ENCODE measurements around the gene ADSL.

- TF ChIP-seq POLR2A (IDR thresholded peaks at IDR 0.05) (no peak), POLR2AphosphoS5 (IDR thresholded peaks at IDR 0.05) (no peak), EP300 (IDR thresholded peaks at IDR 0.05) (no peak)
- TF ChIP-seq, protein P1, sequence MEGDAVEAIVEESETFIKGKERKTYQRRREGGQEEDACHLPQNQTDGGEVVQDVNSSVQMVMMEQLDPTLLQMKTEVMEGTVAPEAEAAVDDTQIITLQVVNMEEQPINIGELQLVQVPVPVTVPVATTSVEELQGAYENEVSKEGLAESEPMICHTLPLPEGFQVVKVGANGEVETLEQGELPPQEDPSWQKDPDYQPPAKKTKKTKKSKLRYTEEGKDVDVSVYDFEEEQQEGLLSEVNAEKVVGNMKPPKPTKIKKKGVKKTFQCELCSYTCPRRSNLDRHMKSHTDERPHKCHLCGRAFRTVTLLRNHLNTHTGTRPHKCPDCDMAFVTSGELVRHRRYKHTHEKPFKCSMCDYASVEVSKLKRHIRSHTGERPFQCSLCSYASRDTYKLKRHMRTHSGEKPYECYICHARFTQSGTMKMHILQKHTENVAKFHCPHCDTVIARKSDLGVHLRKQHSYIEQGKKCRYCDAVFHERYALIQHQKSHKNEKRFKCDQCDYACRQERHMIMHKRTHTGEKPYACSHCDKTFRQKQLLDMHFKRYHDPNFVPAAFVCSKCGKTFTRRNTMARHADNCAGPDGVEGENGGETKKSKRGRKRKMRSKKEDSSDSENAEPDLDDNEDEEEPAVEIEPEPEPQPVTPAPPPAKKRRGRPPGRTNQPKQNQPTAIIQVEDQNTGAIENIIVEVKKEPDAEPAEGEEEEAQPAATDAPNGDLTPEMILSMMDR (IDR thresholded peaks at IDR 0.05), result no peak
These were observed 28.3 kb downstream of the ADSL start for GRCh38 chr22:40374567-40374966.

Data from suprapubic skin (tissue), 4 donors.